Keratinocyte (primary cell): ENCODE results near the gene CDK12.

Experiments used
- EZH2 ChIP-seq: IDR thresholded peaks from one replicate; pipeline ENCODE4 v1.6.1; 2012; ENCODE audit warnings: inconsistent platforms, mild to moderate bottlenecking, low read length, moderate library complexity
- TF ChIP-seq, protein P1 (sequence below), 3 experiments: IDR thresholded peaks in 1 of 3; conservative IDR thresholded peaks in 1 of 3; optimal IDR thresholded peaks in 1 of 3; 2 replicates in 2 of 3; 3 replicates in 1 of 3; pipeline versions ENCODE3 to v1.5.1; 2011; ENCODE audit warnings: low read length in 3 of 3, mild to moderate bottlenecking in 3 of 3, moderate library complexity in 2 of 3, control low read depth in 1 of 3, inconsistent platforms in 1 of 3; ENCODE audit not compliant: insufficient read depth in 2 of 3; ENCODE audit errors: extremely low read depth in 1 of 3

DNA sequence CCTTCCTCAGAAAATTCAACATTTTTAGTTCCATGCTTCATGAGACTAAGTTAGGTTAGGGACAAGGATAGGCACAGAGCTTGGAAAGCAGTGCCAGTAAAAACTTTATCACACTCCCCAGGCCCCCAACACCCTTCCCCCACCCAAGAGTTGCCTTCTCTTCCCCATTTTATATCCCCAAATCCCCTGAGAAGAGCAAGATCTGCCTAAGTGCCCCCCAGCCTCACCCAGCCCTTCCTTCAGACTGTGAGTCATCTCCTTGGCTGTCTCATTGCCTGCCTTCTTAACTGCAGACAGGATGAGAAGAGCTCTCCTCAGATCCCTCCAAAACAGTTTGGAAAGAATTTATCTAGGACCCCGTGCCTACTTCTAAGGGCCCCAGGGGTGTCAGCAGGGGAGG lies 90.6 kb downstream of the CDK12 start:
- TF ChIP-seq EZH2: no peak
- TF ChIP-seq, protein P1, sequence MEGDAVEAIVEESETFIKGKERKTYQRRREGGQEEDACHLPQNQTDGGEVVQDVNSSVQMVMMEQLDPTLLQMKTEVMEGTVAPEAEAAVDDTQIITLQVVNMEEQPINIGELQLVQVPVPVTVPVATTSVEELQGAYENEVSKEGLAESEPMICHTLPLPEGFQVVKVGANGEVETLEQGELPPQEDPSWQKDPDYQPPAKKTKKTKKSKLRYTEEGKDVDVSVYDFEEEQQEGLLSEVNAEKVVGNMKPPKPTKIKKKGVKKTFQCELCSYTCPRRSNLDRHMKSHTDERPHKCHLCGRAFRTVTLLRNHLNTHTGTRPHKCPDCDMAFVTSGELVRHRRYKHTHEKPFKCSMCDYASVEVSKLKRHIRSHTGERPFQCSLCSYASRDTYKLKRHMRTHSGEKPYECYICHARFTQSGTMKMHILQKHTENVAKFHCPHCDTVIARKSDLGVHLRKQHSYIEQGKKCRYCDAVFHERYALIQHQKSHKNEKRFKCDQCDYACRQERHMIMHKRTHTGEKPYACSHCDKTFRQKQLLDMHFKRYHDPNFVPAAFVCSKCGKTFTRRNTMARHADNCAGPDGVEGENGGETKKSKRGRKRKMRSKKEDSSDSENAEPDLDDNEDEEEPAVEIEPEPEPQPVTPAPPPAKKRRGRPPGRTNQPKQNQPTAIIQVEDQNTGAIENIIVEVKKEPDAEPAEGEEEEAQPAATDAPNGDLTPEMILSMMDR (optimal IDR thresholded peaks at IDR 0.05 in 1 of 3, IDR thresholded peaks at IDR 0.05 in 1 of 3, conservative IDR thresholded peaks at IDR 0.05 in 1 of 3; ENCODE audit: extremely low read depth in 1 of 3, insufficient read depth in 2 of 3, low read length in 3 of 3): no peak
